NCI-H2227 (cell line): ENCODE results near the gene NMRK2.
"Not testable (repeated sequence)": the region's sequence is repeated elsewhere in the genome, so short reads cannot be mapped to it uniquely, and the experiment has no call there.

Experiments used
- DNase-seq: peaks from one replicate; lab custom pipeline; 2025; ENCODE audit not compliant: unreplicated experiment; lab: John Stamatoyannopoulos, UW

NMRK2 gene

DNA sequence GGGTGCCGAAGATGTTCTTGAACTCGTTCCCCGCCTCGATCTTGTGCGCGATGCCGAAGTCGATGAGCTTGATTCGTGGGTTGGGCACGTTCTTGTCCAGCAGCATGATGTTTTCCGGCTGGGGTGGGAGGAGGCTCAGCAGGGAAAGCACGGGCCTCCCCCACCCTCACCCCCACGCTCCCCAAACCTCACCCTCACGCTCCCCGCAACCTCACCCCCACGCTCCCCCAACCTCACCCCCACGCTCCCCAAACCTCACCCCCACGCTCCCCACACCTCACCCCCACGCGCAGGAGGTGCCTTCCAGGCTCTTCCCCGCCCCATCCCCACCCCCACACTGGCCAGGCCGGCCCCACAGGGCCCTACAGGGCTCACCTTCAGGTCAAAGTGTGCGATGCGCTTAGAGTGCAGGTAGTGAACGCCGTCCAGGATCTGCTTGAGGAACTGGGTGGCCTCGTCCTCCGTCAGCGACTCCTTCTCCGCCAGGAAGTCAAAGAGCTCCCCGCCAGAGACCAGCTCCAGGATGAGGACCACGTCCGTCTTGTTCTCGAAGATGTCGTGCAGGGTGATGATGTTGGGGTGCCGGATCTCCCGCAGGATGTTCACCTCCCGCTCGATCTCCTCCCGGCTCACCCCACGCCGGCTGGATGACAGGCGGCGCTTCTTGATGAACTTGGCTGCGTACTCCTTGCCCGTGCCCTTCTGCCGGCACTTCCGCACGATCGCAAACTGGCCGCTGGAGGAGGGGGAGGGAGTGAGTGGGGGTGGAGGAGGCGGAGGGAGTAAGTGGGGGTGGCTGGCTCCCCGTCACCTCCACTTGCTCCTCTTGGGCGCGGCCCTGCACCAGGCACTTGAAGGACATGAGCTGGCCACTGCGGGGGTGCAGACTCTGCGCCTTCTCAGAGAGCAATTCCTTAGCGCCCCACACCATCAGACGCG, 31.7 kb downstream of the NMRK2 start:
- DNase-seq = no peak

DNA sequence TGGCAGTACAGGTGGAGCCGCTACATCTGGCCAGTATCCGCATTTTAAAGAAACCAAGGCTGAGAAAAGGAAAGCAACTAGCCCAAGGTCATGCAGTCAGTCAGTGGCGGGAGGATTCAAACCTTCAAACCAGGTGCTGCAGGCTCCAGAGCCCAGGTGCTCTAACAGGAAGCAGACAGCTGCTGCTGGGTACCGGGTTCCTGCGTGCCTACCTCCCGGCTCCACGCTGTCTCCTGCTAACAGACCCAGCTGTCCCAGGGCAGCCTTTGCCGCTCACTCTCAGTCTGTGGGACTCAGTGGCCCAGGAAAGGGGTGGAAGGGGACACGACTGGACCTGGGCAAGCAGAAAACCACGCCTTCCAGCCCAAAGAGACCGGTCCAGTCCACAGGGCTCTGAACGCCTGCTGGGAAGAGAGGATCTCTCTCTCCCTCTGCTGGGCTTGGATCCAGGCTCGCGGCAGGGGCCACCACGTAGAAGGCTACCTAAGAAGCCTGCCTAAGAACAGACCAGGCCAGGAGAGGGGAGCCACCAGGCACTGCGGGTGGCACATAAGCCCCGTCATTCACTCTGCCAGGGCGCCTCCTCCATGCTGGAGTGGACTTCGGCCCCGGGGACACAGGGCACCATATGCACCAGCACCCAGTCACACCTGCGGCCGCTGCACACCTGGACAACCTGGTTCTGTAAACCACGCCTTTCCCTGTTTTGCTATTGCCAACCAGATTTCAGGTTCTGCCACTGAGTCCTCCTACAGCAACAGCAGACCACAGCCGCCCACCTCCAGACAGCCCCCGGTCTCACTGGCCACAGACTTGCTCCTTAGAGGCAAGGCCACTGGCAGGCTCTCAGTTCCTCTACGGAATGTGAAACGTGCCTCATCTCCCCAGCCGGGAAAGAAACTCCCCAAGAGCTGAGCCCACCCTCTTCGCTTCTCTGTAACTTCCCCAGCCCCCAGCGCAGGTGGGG, 33.5 kb downstream of the NMRK2 start:
- no peak for DNase-seq

DNA sequence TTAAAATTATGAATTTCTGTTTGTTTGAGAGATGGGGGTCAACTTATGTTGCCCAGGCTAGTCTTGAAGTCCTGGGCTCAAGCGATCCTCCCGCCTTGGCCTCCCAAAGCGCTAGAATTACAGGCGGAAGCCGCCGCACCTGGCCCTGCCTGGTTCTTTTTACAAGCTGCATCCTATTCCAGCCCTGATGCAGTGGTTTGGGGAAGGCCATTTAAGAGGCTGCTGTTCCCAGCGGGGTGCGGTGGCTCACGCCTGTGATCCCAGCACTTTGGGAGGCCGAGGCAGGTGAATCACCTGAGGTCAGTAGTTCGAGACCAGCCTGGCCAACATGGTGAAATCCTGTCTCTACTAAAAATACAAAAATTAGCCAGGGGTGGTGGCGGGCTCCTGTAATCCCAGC, 35.1 kb downstream of the NMRK2 start:
- not testable (repeated sequence) for DNase-seq

DNA sequence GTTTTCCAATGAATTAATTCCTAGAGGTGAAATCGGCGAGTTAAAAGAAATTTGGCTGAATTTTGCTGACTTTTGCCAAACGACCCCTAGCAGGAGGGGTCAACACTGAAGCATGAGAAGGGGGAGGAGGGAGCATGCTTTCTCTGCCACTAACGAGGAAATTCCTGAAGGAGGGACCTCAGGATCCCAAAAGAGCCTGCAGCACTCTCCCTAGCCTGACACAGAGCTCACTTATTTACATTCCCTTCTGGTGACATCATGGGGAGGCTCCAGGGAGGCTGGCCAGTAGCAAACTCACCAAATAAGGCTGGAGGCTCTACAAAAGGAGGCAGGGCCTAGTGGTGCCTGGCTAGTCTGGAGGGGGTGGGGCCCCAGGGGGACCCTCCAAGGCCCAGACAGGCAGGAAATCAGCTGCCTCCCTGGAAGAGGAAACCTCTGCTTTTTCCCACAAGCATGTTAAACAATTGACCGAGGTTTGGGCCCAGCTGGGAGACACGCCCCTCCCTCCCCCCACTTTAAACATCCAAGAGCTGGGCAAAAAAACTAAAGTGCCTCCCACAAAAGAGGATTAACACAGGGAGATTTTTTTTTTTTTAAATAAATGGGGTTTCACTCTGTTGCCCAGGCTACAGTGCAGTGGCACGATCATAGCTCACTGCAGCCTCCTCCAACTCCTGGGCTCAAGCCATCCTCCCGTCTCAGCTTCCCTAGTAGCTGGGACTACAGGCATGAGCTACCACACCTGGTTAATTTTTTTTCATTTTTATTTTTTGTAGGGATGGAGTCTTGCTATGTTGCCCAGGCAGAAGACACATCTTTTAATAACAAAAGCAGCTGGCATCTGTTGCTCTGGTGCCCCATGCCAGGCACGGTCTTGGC, 35.9 kb downstream of the NMRK2 start:
- DNase-seq = peak; percentile 39

DNA sequence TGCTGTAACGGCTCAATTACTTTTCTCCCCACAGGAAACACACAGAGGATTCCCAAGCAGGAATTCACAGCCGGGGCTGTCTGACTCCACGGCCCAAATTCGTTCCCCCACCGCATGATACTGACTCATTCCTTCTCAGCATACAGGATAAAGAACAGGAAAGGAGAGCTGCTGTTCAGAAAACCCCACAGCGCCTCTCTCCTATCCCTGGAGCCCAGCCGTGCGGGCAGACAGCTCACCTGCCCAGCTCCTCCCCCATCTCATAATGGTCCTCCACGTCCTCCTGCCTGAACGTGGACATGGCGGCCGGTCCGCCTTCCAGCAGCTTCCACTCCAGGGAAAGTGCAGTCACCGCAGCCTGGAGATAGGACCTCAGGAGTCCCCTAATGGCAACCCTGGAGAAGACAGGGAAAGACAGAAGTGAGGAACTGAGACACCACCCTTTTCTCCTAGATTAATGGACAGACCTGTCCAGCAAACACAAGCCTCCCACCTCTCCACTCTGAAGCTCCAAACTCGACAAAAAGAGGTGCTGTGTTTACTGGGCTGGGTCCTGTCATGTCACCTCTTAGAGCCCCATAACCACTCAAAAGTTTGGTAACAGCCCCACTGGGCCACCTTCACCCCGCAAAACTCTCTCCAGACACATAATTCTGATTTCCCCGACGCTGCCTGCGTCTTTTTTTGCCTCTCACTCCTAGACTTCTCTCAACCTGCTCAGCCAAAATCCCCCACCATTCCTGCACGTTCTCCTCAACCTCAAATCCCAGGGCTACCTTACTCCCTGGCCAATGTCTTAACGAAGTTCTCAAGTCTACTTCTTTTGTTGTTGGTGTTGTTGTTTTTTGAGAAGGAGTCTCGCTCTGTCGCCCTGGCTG, 36.8 kb downstream of the NMRK2 start:
- DNase-seq = peak; percentile 49

DNA sequence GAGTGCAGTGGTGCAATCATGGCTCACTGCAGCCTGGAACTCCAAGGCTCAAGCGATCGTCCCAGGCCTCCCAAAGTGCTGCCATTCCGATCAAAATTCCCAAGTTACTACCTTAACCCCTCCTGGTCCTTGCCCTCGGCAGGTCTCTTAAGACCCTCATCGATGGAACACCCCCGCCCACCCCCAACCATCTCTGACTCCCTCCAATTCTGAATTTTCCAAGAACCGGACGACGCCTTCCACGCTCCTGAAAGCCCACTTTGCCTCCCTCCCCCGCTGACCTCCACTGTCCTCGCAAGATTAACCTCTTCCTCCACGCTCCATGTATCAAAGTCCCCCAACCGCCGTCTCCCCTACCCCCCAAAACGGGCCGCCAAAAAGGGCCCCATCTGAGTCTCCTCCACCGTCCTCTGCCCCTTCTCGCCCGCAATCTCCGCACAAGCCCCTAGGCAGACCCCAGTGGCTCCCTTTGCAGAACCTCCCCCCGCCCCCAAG, 37.5 kb downstream of the NMRK2 start:
- DNase-seq = no peak

DNA sequence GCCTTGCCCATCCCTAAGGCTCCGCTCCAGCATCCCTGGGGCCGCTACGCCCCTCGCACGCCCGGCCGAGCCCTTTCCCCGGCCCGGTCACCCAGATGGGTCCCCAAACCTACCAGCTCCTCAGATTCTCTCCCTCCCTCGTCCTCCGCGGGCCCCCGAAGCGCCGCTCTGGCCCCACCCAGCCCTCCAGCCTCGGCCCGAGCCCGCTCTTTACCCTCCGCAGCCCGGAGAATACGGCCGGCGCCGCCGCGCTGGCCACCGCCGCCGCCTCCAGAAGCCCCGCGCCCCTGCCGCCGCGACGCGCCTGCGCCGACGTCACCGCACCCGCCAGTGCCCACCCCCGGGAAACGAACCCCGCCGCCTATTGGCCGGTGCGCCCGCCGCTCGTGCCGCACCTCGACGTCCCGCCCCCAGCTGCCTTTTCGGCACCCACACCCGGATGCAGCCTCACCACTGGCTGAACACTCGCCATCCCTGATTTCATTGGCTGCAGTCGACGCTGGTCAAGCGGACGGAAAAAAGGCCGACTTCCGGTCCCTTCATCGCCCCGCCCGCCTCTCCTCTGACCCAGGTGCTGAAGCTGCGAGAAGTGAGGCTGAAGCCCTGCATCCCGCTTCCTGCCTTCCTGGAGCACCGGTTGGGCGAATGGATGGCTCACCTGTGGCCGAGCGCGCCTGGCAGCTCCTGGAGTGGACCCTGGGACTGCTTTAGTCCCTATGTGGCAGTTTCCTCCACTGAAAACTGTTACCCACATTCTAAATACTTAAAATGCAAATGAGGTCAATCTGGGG, 38.1 kb downstream of the NMRK2 start, which contains the start of gene DAPK3:
Gene DAPK3 (minus strand): TSS at position 292 of the 791 bp plus-strand sequence. CDS start 1,364 bp downstream, outside the sequence.
- DNase-seq = peak; percentile 95

DNA sequence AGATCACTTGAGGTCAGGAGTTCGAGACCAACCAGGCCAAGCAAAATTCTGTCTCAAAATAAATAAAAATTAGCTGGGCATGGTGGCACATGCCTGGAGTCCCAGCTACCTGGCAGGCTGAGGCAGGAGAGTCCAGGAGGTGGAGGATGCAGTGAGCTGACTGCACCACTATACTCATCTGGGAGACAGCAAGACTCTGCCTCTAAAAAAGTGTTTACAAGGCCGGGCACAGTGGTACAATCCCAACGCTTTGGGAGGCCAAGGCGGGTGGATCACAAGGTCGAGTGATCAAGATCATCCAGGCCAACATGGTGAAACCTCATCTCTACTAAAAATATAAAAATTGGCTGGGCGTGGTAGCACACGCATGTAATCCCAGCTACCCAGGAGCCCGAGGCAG, 42.3 kb downstream of the NMRK2 start:
- DNase-seq = no peak

DNA sequence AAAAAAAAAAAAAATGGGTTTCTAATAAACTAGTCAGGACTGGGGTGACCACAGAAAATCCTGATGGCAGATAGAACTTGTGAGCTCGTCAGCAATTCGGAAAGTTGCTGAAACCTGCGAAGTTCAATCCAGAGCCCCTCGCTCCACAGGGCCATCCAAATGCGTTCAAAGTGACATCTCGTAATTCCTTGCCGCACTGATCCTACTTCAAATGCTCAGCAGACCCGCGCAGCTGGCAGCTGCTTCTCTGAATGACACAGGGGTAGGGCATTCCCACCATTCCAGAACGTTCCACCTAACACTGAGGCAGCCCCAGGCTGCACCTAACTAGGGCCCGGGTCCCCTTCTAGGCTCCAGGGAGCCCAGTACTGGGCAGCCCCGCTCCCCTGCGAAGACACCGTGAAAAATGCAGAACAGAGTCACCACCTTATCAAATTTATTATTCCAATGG, 42.8 kb downstream of the NMRK2 start:
- DNase-seq = no peak

DNA sequence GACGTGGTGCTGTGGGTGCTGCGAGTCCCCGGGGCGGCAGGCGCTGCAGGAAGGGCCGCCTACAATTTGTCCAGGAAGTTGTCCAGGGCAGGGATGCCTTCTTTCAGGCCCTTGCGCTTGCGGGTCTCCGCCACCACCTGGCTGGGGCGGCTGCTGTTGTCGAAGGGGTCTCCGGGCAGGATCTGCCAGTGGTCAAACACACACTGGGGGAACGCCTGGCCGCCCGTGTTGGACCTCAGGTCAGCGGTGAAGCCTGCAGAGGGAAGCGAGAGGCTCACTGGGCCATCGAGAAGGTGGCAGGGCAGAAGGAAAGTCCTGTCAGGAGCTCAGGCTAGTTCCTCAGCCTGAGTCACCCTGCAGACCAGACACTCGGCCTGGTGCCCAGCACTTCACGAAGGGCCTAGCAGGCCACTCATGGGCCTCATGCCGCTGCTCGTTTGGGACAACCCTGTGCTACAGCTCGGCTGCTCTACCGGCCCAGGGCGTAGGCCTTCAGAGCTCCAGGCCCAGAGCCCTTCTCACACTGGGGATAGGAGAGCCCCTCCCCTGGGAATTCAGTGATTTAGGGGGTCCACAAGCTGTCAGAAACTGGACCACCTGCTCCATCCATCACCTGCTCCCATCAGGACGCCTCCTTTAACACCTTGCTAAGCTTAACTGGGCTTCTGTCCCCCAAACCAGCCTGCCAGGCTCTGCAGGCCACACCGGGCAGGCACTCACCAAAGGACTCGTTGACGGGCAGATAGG, 43.8 kb downstream of the NMRK2 start:
- DNase-seq = no peak

DNA sequence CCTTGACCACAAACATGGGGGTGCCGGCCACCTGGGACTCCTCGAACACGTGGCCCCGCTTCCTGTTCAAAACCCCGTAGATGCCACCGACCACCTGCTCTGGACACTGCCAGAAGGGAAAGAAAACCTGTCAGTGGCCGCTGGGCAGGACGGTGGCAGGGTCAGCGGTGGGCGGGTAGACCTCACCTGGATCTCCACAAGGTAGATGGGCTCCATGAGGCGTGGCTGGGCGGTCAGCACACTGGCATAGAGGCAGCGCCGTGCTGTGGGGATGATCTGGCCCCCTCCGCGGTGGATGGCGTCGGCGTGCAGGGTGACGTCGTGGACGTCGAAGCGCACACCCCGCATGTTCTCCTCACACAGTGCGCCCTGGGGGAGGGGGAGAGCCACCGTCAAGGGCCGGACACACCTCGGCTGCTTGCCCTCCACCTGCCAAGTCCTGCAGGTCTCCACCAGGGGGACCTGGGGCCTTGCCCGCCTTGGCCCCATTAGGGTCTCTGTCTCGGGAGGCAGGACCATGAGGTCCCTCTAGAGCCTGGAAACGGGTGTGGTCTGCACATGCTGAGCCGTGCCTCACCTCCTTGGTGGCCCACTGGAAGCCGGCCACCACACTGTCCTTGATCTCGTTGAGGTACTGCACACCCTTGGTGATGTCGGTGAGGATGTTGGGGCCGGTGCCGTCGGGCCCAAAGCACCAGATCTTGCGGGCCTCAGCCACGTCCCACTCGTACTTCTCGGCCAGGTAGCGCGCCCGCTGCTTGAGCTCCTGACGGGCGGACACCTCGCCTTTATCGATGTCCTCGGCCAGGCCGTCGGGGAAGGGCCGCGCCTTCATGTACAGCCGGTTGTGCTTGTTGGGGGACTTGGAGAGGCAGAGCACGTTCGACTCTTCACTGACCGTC, 44.6 kb downstream of the NMRK2 start:
- no peak for DNase-seq

DNA sequence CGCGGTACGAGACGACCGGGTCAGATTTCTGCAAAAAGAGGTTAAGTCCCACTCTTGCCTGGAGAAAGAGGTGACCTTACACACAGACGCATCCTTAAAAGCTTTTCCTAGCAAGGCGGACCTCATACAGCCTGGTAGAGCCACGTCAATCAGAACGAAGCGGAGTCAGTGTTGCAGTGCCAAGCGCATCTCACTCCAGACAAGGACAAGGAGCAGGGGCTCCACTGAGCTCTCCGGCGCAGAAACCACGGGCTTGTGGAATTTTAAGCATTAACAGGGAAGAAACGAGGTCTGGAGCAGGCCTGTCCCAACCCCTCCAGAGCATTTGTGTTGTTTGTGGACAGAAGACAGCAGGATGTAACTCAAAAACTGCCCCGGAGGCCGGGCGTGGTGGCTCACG, 45.3 kb downstream of the NMRK2 start:
- DNase-seq = no peak

DNA sequence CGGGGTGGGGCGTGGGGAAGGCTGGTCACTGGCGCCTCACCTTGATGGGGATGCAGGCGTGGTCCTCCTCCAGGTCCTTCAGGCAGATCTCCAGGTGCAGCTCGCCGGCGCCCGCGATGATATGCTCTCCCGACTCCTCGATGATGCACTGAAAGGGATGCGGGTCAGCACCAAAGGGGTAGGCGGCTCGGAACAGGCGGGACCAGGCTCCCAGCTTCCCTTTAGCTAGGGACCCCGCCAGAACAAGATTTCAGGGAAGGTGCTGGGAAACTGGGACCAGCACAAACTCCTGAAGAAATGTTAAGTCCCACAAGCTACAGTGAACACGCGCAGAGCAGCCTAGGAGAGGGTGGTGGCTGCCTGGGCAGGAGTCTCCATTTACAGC, 46.4 kb downstream of the NMRK2 start:
- no peak for DNase-seq

DNA sequence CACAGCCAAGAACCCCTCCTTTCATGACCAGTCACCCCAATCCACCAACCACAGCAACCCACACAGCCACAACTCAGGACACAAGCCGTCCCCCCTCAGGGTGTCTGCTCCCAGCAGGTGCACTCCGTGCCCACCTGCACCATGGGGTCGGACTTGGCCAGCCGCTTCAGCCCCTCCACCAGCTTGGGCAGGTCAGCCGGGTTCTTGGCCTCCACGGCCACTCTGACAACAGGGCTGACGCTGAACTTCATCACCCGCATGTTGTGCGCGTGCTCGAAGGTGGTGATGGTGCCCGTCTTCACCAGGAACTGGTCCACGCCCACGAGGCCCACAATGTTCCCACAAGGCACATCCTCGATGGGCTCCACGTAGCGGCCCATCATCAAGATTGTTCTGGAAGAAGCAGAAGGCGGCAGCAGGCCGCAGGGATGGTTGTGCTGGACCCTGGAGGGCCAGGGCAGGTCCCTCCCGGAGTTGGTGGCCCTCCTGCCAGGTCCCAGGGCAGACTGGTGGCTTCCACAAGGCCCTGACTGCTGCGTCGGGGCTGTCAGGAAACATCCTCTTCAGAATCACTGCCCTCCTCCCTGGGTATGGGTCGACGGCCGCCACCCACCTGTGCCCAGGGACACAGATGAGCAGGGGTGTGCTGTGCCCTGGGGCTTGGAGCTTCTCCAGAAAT, 46.9 kb downstream of the NMRK2 start:
- no peak for DNase-seq

DNA sequence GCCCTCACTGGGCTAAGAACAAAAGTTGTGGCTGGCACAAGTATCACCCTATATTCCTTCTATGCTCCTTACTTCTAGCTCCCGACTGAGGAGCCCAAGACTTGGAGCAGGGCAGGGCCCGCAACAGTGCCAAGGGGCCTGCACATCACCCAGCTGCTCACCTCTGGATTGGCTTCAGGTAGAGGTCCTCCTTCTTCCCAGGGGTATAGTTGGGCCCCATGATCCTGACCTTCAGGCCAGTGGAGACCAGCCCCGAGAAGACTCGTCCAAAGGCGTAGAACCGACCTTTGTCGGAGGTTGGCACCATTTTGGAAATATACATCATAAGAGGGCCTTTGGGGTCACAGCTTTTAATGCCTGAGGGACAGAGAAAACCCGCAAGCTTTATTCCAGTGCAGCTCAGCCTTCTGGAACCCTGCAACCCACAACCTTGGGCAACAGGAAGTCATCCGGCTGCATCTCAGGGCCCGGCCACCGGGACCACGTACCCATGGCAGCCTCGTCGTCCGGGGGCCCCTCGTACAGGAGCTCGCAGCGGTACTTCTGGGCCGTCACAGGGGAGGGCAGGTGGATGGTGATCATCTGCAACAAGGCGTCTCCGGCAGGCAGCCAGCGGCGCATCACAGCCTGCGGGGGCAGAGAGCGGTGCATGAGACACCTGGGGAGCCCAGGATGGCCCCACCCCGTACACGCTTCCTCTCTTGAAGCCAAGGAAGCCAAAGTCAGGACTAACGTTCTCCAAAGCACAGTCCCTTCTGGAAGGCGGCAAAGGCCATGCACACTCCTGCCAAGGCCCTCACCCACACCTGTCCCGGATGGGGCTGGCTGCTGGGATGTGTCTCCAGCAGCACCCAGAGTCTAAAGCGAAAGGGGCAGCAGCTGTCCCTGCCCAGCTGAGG, 47.7 kb downstream of the NMRK2 start:
- DNase-seq = no peak
